DOHH2 (cell line): Measurements from ENCODE around the gene RBP2.

Experiments used
- CTCF ChIP-seq: fragments of 200-600 bp; sonication (generic); IDR thresholded peaks from one replicate; pipeline ENCODE4 v1.5.1; 2014; ENCODE audit warnings: antibody characterized with exemption, mild to moderate bottlenecking, low read depth, low read length; ENCODE audit not compliant: poor library complexity, severe bottlenecking
- EZH2phosphoT487 ChIP-seq: fragments of 200-600 bp; sonication (generic); IDR thresholded peaks from 2 replicates; pipeline ENCODE4 v1.6.1; 2017; ENCODE audit warnings: borderline replicate concordance, mild to moderate bottlenecking, antibody characterized with exemption, low read length, moderate library complexity, mixed read lengths

GRCh38 chr3:139447486-139447885 is 28.8 kb downstream of the RBP2 start:
- TF ChIP-seq CTCF (no peak), EZH2phosphoT487 (no peak)
